GM12892 (cell line): ENCODE measurements around the gene PPRC1.

Experiments
- POLR2A ChIP-seq: IDR thresholded peaks from 2 replicates; pipeline ENCODE4 v1.6.1; 2011; ENCODE audit warnings: low read depth, low read length, control low read depth
- POLR2AphosphoS5 ChIP-seq: IDR thresholded peaks from 2 replicates; pipeline ENCODE4 v1.6.1; 2011; ENCODE audit warnings: low read depth, low read length, control low read depth
- TAF1 ChIP-seq: IDR thresholded peaks from 2 replicates; pipeline ENCODE4 v1.6.1; 2011; ENCODE audit warnings: low read depth, mild to moderate bottlenecking, control low read depth, low read length, borderline replicate concordance

- no peak for TF ChIP-seq POLR2AphosphoS5
- TF ChIP-seq POLR2A: no peak
- no peak for TF ChIP-seq TAF1
These were observed 18.6 kb upstream of the PPRC1 start for GRCh38 chr10:102113956-102114857.
